GM12873 (cell line): Measurements from ENCODE around the gene CCAR1.

Experiments
- CTCF ChIP-seq: IDR thresholded peaks from 2 replicates; pipeline ENCODE4 v1.5.1; 2012; ENCODE audit warnings: low read depth, mild to moderate bottlenecking, moderate library complexity, low read length, control low read depth; ENCODE audit not compliant: insufficient read depth; ENCODE audit errors: missing control alignments

CCAR1 gene

GRCh38 chr10:68721673-68722335 is 765 bp downstream of the CCAR1 start:
- no peak for TF ChIP-seq CTCF

DNA sequence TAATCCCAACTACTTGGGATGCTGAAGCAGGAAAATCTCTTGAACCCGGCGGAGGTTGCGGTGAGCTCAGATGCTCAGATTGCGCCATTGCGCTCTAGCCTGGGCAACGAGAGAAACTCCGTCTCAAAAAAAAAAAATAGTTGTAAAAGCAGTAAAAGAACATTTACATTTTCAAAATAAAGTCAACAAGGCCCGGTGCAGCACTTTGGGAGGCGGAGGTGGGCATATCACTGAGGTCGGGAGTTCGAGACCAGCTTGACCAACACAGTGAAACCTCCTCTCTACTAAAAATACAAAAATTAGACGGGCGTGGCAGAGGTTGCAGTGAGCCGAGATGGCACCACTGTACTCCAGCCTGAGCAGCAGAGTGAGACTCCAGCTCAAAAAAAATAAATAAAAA is 4.0 kb downstream of the CCAR1 start:
- no peak for TF ChIP-seq CTCF

- TF ChIP-seq CTCF: no peak
Observed at GRCh38 chr10:68727146-68727545, 6.1 kb downstream of the CCAR1 start.

GRCh38 chr10:68732651-68733050 is 11.6 kb downstream of the CCAR1 start:
- TF ChIP-seq CTCF: no peak

DNA sequence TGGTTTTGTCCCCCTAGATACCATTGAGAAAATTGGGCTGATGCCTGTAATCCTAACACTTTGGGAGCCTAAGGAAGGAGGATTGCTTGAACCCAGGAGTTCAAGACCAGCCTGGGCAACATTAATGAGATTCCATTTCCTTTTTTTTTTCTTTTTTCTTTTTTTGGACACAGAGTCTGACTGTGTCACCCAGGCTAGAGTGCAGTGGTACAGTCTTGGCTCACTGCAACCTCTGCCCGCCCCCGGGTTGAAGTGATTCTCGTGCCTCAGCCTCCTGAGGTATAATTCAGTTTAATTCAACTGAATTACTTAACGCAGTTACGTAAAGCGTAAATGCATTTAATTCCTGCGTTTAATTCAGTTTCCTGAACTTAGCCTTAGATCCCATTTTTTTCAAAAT is 13.3 kb downstream of the CCAR1 start:
- TF ChIP-seq CTCF: no peak

DNA sequence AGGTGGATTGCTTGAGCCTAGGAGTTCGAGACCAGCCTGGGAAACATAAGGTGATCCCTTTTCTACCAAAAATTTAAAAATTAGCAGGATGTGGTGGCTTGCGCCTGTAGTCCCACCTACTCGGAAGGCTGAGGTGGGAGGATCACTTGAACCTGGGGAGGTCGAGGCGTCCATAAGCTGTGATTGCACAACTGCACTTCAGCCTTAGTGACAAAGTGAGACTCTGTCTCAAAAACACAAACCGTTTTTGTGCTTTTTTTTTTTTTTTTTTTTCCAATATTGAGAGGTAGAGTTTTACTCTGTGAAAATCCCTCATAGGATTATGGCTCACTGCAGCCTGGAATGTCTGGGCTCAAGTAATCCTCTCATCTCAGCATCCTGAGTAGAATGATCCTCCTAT is 14.1 kb downstream of the CCAR1 start:
- TF ChIP-seq CTCF: no peak

DNA sequence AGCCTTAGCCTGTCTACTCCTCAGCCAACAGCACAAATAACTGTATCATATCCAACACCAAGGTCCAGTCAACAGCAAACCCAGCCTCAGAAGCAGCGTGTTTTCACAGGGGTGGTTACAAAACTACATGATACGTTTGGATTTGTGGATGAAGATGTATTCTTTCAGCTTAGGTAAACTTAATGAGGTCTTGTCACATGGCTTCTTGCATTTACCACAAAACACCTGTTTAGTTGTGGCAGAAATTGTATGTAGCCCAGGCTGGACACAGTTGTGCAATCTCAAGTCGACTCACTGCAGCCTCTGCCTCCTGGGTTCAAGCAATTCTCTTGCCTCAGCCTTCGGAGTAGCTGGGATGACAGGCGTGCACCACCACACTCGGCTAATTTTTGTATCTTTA is 21.4 kb downstream of the CCAR1 start:
- TF ChIP-seq CTCF: no peak
